SJSA1 (cell line): ENCODE data around the gene PCBP2. TPM values are rescaled to one million over a fixed set of nuclear protein-coding genes. Genes with fewer than 3 reads are reported as not detected.

Source experiments
- DNase-seq, 2 experiments: peaks; one replicate each; pipeline ENCODE4 v3.0.0-alpha.2; 2015 to 2020; ENCODE audit warnings: low spot score in 2 of 2, low read depth in 1 of 2
- H3K27ac ChIP-seq: fragments of 250-450 bp; sonication (Bioruptor Pico); 2 replicates; pipeline ENCODE4 v1.5.1; 2020; ENCODE audit warnings: mild to moderate bottlenecking, moderate library complexity
- H3K27me3 ChIP-seq: fragments of 250-450 bp; sonication (Bioruptor Pico); replicated peaks from 2 replicates; pipeline ENCODE4 v1.5.1; 2020; ENCODE audit warnings: mild to moderate bottlenecking, moderate library complexity
- H3K36me3 ChIP-seq: fragments of 250-450 bp; sonication (Bioruptor Pico); 2 replicates; pipeline ENCODE4 v1.5.1; 2020; ENCODE audit warnings: mild to moderate bottlenecking
- H3K4me1 ChIP-seq: fragments of 250-450 bp; sonication (Bioruptor Pico); replicated peaks from 2 replicates; pipeline ENCODE4 v1.6.1; 2021; ENCODE audit warnings: mild to moderate bottlenecking
- H3K4me3 ChIP-seq: fragments of 250-450 bp; sonication (Bioruptor Pico); 2 replicates; pipeline ENCODE4 v1.5.1; 2020; ENCODE audit warnings: mild to moderate bottlenecking
- H3K9me3 ChIP-seq: fragments of 250-450 bp; sonication (Bioruptor Pico); replicated peaks from 2 replicates; pipeline ENCODE4 v1.5.1; 2020; ENCODE audit warnings: mild to moderate bottlenecking
- total RNA-seq: library from RNA; depleted of rRNA; stranded (reverse); fragments of >200 nt; shearing (Covaris generic); gene quantifications from 2 replicates; pipeline ENCODE4 v1.2.3, GENCODE V29; 2014

PCBP2 gene
- total RNA-seq, 1 experiment from 2014 or later, result 157 TPM

GRCh38 chr12:53484686-53485575 lies 33.0 kb downstream of the PCBP2 start:
- Histone ChIP-seq H3K36me3 (peaks cover 66% of the 10 kb centered on the region), H3K4me3 (no peak overlapping the region), H3K27ac (no peak overlapping the region), H3K9me3 (no peaks in the 10 kb centered on the region), H3K4me1 (peaks cover 9% of the 10 kb centered on the region; the same call in 1 of the 2 replicates), H3K27me3 (no peaks in the 10 kb centered on the region)
- DNase-seq, result no peak

GRCh38 chr12:53485955-53486735 lies 34.2 kb downstream of the PCBP2 start:
- no peak for DNase-seq
- Histone ChIP-seq H3K27ac (no peak overlapping the region), H3K36me3 (peaks cover 58% of the 10 kb centered on the region), H3K9me3 (no peaks in the 10 kb centered on the region), H3K4me3 (no peak overlapping the region), H3K4me1 (0 out of 2 replicates have a peak, but pooled peaks cover 5% of the 10 kb centered on the region), H3K27me3 (no peaks in the 10 kb centered on the region)

DNA sequence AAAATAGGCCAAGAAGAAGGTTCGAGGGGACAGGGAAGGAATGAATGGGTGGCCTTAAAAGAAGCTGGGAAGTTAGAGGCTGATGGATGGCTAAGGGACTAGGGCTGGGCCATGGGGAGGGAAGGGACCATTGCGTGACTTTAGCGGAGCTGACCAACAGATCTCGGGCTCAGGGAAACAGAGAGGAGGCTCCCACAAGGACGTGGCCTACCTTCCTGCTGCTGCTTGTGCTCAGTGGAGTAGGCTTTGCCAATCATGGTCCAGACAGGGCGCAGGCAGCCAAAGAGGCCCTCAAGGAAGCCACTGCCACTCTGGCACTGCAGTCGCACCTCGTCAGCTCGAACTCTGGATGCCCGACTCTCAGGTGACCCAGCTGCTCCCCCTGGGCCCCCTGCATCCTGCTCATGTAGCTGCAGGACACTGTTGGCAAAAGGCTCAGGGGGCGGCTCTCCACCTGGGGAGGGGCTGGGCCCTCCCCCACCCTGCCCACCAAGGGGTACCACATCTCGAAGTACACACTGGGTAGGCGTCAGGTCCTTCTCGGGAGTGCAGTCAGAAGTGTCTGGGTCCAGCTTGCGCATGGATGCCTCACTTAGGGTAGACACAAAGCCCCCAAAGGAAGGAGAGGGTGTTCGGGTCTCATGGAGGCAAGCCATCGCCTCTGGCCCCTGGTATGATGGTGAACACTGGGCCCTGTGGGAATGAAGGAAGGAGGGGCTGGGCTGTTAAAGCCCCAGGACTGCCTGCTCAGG lies 35.0 kb downstream of the PCBP2 start:
- DNase-seq, result no peak
- H3K9me3 ChIP-seq, result no peaks in the 10 kb centered on the region
- H3K27ac ChIP-seq, result no peak overlapping the region
- H3K36me3 ChIP-seq, result peaks cover 50% of the 10 kb centered on the region
- no peaks in the 10 kb centered on the region for H3K4me1 ChIP-seq
- no peak overlapping the region for H3K4me3 ChIP-seq
- H3K27me3 ChIP-seq, result no peaks in the 10 kb centered on the region

DNA sequence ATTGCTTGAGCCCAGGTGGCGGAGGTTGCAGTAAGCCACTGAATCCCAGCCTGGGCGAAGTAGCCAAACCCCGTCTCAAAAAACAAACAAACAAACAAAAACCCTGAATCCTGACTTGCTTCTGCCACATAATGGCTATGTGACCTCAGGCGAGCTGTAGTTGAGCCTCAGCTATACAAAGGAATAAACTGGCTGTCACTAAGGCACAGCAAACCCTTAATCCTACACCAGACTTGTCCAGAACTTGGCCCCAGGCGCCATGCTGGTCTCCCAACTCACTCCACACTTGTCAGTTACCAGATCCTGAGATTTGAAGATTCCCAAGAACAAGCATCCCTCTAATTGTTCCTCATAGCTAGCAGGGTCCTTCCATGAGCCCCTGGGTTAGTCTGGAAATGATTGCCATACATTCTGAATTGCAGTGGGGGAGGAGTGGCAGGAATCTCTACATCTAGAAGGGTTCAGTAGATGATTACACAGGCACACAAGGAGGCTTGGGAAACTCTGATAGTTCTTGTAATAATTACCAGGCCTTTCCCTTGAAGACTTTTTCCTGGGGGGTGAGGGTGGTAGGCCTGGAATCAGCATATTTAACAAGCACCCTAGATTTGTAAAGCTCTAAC lies 37.5 kb downstream of the PCBP2 start:
- Histone ChIP-seq H3K36me3 (peaks cover 25% of the 10 kb centered on the region), H3K9me3 (no peaks in the 10 kb centered on the region), H3K4me1 (peaks cover 9% of the 10 kb centered on the region), H3K27ac (no peak overlapping the region), H3K4me3 (no peak overlapping the region), H3K27me3 (no peaks in the 10 kb centered on the region)
- no peak for DNase-seq

GRCh38 chr12:53492188-53492587 lies 40.3 kb downstream of the PCBP2 start:
- Histone ChIP-seq H3K27me3 (no peaks in the 10 kb centered on the region), H3K27ac (no peak overlapping the region), H3K4me1 (peaks cover 9% of the 10 kb centered on the region), H3K4me3 (peak overlapping the region; percentile 36; the same call in 1 of the 2 replicates), H3K36me3 (peaks cover 3% of the 10 kb centered on the region; the same call in 1 of the 2 replicates), H3K9me3 (no peaks in the 10 kb centered on the region)
- DNase-seq, result no peak

GRCh38 chr12:53492830-53493609 lies 41.1 kb downstream of the PCBP2 start:
- peak; percentile 56 to 90 for DNase-seq
- no peaks in the 10 kb centered on the region for H3K27me3 ChIP-seq
- no peaks in the 10 kb centered on the region for H3K9me3 ChIP-seq
- H3K36me3 ChIP-seq, result no peaks in the 10 kb centered on the region
- peak overlapping the region; percentile 36 for H3K4me3 ChIP-seq
- H3K27ac ChIP-seq, result peak overlapping the region; percentile 61; the same call in 1 of the 2 replicates
- H3K4me1 ChIP-seq, result peaks cover 9% of the 10 kb centered on the region

DNA sequence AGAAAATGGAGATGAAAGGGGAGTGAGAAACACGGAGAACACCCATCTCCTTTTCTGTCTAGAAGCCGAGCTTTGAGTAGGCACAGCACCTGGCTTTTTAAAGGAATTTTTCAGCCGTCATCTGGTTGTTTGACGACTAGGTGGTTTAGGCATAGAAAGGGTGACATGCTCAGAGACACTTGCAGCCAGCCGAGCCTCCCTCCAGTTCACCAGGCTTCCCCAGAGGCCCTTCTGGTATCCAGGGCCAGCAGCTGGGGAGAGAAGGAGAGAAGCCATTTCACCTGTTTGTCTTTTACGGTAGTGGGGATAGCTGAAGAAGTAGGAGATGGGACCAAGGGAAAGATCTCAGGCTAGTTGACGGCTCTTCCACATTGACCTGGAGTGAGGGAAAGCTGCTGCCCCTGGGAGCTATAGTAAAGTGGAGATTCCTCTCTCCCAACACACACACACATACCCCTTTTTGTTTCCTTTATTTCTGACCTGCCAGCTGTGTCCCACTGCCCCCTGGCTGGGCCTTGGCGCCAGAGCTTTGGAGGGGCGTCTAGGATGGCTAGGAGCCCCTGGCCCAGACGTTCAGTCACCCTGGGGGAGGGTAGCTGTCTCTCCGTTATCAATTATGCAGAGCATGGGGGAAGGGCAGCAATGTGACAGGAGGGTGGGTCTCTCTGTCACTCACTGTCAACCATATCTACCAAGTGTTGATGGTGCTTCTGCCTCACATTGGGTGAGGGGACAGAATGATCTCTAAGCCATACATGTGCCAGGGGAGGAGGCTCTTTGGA lies 41.9 kb downstream of the PCBP2 start:
- H3K36me3 ChIP-seq, result no peaks in the 10 kb centered on the region
- H3K4me1 ChIP-seq, result peaks cover 9% of the 10 kb centered on the region
- no peaks in the 10 kb centered on the region for H3K27me3 ChIP-seq
- DNase-seq, result no peak
- no peaks in the 10 kb centered on the region for H3K9me3 ChIP-seq
- H3K27ac ChIP-seq, result no peak overlapping the region
- H3K4me3 ChIP-seq, result no peak overlapping the region

- Histone ChIP-seq H3K27ac (no peak overlapping the region), H3K9me3 (no peaks in the 10 kb centered on the region), H3K4me3 (no peak overlapping the region), H3K4me1 (peaks cover 21% of the 10 kb centered on the region), H3K27me3 (no peaks in the 10 kb centered on the region), H3K36me3 (no peaks in the 10 kb centered on the region)
- DNase-seq, result no peak
These were observed 44.2 kb downstream of the PCBP2 start for GRCh38 chr12:53495903-53496751.

DNA sequence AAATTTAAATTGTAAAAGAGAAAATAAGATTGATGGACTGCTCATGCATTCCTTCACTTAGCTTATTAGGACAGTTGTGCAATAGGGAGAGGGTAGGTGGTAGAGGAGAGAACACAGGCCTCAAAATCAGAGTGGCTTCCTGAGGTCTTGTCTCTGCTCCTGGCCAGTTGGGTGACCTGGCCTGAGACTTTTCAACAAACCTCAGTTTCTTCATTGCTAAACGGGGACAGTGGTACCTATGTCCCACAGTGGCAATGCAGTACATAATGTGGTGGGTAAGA lies 44.8 kb downstream of the PCBP2 start:
- no peak overlapping the region for H3K4me3 ChIP-seq

DNA sequence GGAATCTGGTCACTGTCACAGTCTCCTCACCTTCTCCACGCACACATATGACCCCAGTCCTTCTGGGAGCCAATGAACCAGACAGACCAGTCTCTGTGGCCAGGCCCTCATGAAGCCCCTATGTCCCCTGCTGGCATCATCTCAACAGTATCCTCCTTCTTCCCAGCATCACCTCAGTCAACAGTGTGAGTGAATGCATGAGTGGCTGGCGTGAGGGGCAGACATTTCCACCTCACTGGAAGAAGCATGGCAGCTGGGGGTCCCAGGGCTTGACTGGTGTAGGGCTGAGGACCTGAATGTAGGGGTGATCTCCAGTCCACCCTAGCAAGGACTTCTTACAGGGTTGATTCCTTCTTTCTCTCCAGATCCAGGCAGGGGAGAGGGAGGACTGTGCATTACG lies 45.6 kb downstream of the PCBP2 start:
- Histone ChIP-seq H3K4me3 (no peak overlapping the region), H3K9me3 (no peaks in the 10 kb centered on the region), H3K27ac (no peak overlapping the region), H3K27me3 (no peaks in the 10 kb centered on the region), H3K4me1 (peaks cover 27% of the 10 kb centered on the region), H3K36me3 (no peaks in the 10 kb centered on the region)
- DNase-seq, result no peak

More for the DNA sequence above, 44.8 kb downstream of the PCBP2 start:
- Histone ChIP-seq H3K9me3 (no peaks in the 10 kb centered on the region), H3K27ac (no peak overlapping the region), H3K36me3 (no peaks in the 10 kb centered on the region), H3K27me3 (no peaks in the 10 kb centered on the region), H3K4me1 (peaks cover 25% of the 10 kb centered on the region)
- DNase-seq, result no peak

DNA sequence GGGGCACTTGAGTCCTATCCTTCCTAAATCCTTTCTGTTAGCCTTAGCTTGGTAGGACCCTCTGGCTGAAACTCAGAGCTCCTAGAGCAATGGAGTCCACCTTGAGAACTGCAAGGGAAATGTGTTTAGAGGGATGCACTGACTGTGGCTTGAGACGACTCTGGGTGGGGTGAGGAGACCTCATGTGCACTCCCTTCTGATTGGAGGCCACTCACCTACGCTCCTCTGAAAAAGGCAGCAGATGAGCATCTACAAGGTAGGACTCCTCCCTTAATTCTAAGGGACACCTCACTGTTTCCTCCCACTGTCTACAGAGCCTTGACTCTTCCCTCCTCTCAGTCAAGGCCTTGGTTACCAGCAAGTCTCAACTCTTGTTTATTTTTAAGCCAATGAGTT lies 46.3 kb downstream of the PCBP2 start:
- Histone ChIP-seq H3K27me3 (no peaks in the 10 kb centered on the region), H3K36me3 (no peaks in the 10 kb centered on the region), H3K27ac (no peak overlapping the region), H3K4me3 (no peak overlapping the region), H3K4me1 (peaks cover 24% of the 10 kb centered on the region), H3K9me3 (no peaks in the 10 kb centered on the region)
- DNase-seq, result no peak
